ENCODE results near the gene SLC7A6.

The SLC7A6 gene

GRCh38 chr16:68324336-68324735 is 60.0 kb downstream of the SLC7A6 start:
- H3K27ac ChIP-seq = no peak overlapping the region
- no peak for TF ChIP-seq CTCF (conservative IDR thresholded peaks at IDR 0.05)

GRCh38 chr16:68324780-68325357 is 60.5 kb downstream of the SLC7A6 start:
- no peak for TF ChIP-seq CTCF (conservative IDR thresholded peaks at IDR 0.05)
- H3K27ac ChIP-seq = no peak overlapping the region

GRCh38 chr16:68328151-68328859 is 64.0 kb downstream of the SLC7A6 start:
- peak; percentile 83 for TF ChIP-seq CTCF (conservative IDR thresholded peaks at IDR 0.05)
- 0 out of 2 replicates have a peak overlapping the region, but pooled peaks have one; percentile 10 for H3K27ac ChIP-seq

- H3K27ac ChIP-seq = no peak overlapping the region
- no peak; the same call in none of the 2 replicates for TF ChIP-seq CTCF (conservative IDR thresholded peaks at IDR 0.05)
Observed at GRCh38 chr16:68328860-68329390, 64.6 kb downstream of the SLC7A6 start.

- H3K27ac ChIP-seq = no peak overlapping the region
Observed at GRCh38 chr16:68331879-68332410, 67.6 kb downstream of the SLC7A6 start.

GRCh38 chr16:68332411-68333121 is 68.2 kb downstream of the SLC7A6 start:
- no peak overlapping the region for H3K27ac ChIP-seq
- no peak for TF ChIP-seq CTCF (conservative IDR thresholded peaks at IDR 0.05)

More at GRCh38 chr16:68331879-68332410, 67.6 kb downstream of the SLC7A6 start:
- no peak for TF ChIP-seq CTCF (conservative IDR thresholded peaks at IDR 0.05)

GRCh38 chr16:68335175-68335574 is 70.8 kb downstream of the SLC7A6 start:
- H3K27ac ChIP-seq = no peak overlapping the region
- no peak for TF ChIP-seq CTCF (conservative IDR thresholded peaks at IDR 0.05)
